SIG-M5 treated with dmso at 0.1 percent for 504 hours (cell line): ENCODE data around the gene TFAP2B.

ENCODE experiments used
- DNase-seq: peaks from one replicate; lab custom pipeline; 2025; ENCODE audit not compliant: unreplicated experiment; lab: John Stamatoyannopoulos, UW

TFAP2B gene

DNA sequence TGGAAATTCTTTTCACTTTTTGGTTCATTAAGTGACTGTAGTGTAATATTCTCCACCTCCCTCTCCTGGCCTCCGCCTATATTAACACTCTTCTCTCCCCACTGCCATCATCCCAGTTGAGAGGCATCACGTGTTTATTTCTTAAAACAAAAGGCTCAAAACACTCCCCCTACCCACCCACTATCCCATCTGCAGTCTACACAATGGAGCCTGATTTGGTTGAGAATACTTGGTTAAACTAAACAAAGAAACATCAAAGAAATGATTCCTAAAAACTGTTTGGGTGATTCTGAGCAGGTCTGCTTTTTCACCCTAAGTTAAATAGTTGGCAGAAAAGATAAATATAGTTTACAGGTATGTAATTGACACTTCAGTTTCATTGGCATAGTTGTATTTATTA is 5.9 kb downstream of the TFAP2B start:
- no peak for DNase-seq

DNA sequence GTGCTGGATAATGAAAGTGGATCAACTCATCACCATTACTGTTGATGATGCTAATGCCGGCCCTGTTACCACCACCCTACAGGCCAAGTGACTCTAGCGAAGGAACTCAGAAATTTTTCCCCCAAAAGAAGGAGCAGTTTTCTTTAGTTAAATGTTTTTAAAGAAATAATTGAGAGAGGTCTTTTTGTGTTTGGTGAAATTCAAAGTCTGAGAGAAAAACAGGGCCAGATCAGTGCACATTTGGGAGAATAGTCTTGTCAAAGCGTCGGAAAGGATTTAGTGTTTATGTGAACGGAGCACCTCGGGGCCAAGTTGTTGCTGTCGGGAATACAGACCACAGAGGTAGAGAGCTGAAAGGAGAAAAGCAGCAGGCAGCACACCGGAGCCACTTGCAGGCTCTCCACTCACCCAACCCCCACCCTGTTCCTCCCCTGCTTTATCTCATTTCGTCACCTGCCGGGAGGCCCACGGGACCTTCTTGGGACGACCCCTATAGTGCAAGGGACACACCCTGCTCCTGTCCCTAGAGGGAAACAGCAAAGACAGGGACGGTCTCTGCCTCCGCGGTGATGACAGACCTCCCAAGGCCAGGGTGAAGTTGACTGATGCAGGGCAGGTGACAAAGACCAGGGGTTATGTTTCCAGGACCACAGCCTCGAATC is 6.8 kb downstream of the TFAP2B start:
- no peak for DNase-seq

DNA sequence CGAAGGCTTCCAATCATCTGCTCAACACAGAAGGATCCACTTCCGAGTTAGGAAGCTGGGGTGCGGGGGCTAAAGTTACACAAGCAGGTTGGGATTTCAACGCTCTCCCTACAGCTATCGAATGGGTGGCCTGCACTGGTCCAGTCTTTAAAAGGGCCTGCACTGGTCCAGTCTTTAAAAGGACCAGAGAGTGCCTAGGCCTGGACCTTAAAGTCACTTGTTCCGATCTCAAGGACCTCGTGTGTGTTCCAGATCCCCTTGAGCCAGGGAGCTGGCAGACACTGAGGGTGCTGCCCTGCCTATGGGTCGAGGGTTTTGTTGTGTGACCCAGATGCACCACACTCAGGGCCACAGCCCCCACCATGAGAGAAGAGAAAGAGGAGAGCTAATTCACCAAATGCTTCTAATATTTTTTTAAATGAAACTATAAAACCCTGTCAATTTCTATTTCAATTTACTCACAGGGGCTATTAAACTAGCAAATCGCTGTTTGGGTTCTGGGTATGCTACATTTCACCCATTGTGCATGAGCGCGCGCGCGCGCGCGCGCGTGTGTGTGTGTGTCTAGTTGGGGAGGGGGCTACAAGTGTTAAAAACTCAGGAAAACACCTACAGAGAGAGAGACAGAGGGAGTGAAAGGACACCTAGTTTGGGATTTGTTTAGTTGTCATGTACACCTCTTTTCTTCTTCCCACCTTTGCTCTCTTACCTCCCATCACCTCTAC is 7.5 kb downstream of the TFAP2B start:
- DNase-seq, result no peak

DNA sequence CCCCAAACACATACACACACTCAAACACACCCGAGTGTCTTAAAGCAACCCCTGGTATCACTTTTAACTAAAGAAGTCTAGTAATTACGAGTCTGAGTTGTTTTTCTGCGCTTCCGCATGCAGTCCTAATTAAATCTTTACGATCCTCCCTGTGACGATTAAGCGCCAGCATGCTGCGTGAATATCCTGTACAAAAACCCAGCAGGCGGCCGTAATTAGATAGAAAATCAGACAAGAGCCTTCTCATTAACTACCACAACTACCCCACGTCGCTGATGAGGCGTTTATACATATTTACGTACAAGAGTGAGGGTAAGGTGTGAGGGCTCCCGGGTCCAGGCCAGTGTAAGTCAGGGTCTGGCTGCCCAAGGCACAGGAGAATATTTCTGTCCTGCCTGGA is 8.1 kb downstream of the TFAP2B start:
- DNase-seq, result no peak

DNA sequence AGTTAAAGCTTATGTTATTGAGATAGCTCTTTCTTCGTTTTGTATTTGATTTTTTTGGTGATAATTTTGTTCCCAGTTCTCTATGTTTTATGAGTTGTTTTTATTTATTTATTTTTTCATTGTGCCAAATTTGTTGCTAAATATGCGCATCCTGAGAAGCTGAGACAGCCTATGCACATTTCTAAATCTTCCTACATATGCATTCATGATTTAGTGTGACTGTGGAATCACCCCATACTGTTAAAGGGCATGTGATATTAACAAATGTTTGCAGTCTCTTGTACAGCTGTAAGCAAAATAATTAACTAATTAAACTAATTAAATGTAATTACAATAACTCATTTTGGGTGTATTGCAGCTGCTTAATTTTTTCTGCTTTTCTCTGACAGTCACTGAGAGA is 10.4 kb downstream of the TFAP2B start:
- DNase-seq, result no peak

DNA sequence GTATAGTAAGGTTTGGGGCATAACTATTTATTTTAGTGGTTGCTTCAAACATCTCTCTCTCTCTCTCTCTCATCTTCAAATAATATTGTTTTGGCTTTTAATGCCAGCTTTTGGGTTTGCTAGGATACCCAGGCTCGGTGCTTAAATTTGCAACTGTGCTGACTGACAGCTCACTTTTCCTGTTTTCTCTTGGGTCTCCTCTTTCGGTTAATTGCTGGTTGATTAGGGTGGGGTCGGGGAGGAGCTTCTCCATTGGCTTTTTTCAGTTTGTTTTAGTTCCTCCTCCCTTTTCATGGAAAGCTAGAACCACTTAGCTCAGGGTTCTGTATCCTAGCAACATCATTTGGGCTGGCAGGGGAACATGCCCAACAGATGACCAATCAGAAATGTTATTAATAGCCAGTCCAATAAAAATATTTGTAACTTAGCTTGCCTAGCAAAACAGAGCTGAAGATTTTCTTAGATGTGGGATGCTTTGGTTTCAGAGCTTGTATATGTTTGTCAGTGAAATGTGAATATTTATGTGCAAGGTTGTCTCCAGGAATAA is 11.3 kb downstream of the TFAP2B start:
- no peak for DNase-seq

DNA sequence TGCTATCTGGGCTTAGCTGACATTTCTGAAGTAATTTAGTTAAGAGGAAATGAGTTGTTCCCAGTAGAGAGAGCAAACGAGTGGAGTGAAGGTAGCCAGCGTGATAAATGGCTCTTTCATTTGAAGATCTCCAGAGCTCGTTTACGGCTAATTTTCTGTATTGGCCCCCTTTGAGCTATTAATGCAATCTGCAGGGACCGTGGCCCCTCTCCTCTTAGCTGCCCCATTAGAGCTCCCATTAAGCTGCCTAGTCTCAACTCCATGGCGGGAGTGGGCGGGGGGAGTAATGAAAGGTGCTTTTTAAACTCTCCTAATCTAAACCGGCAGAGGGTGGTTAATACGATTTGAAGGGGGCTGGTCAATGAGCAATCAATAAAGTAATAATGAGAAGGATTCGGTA is 12.5 kb downstream of the TFAP2B start:
- DNase-seq, result no peak

DNA sequence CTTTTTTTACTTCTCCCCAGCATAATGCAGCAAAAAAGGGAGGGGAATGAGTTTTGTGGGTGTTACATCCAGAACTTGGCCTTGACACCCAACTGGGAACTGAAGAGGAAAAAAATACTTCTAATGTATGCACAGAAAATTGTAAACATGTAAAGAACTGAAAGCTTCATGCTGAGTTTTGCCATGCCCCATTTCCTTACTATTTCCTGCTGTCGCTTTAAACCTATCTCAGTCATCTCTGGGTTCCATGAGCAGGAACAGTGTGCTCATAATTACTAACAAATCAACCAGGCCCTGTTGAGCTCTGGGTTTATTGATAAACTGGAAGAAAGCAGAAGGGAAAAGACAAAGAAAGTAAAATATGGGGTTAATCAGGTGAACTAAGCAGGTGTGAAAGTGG is 14.2 kb downstream of the TFAP2B start:
- no peak for DNase-seq

DNA sequence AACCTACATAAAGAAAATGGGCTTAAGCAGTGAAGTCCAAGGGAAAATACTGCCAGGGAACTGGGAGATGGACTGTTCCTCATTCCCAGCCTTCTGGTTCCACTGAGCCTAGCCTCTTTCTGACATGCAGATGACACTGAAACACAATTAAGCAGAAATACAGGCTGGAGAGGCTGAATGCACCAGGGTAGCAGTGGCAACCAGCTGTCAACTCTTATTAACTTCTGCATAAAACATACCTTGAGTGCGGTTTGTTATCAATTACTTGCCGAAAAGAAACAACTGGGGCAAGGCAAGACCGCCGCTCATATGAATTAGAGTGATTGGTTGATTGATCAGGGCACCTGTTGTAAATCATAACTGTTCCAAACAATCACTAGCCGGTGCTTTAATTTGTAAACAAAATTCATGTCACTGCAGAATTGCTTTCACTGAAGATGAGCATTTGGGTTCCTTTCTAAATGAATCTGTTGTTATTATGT is 16.3 kb downstream of the TFAP2B start:
- no peak for DNase-seq

DNA sequence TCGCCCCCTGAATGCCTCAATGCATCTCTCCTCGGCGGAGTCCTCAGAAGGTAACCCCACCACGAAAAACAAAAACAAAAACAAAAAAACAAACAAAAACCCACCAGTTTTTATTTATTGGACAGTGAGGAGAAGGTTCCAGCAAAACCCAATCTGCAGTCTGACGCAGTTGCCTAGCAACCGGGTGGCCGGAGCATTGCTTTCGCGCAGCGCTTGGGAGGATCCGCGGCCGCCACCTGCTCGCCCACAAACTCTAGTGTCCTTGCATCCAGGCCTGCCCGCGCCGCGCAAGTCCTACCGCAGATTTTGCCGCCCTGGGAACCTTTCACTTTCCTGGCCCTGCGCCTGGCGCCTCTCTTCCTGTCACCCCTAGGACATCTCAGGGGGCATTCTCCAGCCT is 17.6 kb downstream of the TFAP2B start:
- DNase-seq, result no peak

DNA sequence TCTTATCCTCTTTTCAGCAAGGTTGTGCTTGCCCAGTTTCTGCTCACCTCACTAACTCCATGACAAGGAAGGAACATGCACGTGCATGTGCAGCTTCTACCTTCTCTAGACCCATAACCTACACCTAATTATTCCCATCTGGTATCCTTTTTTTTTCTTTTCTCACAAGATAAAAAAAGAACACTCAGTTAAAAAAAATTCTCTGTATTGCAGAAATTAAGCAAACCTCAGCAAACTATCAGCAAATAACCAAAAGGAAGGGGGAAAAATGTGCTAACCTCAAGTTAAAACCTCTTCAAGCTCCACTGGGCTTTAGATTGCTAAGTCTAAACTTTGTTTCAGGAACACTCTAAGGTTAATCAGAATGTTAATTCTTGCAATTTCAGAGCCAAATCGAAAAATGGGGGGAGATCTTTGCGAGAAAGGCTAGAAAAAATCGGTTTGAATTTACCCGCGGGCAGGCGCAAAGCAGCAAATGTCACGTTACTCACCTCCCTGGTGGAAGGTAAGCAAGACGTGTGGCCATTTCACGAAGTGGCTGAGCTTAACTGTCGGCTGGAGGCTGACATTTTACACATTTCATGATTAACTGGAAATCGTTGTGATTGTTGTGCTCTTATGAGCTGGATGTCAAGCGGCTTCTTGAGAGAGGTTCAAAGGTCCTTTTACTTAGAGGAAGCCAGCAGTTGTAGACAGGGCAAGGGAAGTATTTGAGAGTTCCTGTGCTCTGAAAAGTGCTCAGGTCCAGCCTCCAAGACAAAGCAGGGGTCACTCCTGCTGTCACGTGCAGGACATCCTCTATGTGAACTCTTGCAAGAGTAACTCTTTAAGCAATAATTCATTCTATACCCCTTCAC is 19.1 kb downstream of the TFAP2B start:
- DNase-seq, result no peak

DNA sequence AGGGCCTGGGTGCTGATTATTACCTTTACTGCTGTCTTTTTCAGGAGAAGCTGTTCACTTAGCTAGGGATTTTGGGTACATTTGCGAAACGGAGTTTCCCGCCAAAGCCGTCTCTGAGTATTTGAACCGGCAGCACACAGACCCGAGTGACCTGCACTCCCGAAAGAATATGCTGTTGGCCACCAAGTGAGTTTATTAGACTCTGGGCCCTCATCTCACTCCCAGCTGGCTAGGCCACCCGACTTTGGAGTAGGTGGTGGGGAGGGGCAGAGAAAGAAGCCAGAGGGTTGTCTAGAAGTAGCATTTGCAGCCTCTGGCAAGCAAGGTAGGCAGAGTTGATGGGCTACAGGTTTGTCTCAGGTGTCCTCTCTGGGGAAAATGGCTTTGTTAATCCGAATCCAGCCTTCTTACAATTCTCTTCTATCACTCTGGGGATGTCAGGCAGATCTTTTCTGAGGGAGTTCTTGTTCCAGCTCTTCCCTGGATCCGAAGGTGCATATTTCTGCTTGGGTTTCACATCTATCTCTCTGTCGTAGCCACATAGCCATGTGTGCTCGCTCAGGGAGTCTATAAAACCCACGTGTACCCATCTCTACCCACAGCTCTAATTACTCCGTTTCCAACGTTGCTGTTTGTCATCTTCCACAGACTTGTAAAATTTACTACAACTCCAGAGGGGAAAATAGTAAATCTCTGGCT is 21.6 kb downstream of the TFAP2B start:
- DNase-seq, result no peak

DNA sequence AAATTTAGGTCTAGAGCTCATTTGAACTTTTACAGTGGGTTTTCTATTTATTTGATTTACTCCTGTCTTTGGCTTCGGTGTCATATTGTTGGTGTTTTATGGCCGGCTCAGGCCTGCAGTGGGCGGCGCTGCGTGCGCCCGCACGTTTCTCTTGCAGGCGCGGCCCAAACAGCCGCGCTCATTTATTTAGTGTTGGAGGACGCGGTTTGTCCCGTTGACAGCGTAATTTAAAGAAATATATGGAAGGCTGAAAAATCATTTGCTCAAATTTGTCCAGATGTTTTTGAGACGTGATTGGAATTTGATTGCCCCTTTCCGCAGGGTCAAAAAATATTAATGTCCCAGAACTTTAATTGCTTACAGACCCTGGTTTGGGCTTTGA is 22.1 kb downstream of the TFAP2B start:
- no peak for DNase-seq

DNA sequence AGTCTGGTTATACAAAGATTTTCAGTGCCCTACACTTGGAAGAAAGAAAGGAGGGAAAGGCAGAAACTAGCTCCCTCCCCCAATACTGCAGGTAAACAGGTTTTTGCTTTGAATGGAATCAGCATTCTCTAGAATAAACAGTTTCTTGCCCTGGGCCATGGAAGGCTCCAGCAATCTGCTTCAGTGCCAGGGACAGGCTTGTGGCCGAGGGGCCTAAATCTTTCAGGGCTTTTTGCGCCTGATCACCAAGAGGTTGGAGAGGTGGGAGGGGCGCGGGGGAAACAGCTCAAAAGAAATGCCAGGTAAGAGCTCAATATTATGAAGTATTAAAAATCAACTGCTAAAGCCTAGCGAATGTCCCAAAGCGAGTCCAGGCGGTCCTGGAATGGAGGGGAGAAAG is 23.8 kb downstream of the TFAP2B start:
- no peak for DNase-seq

DNA sequence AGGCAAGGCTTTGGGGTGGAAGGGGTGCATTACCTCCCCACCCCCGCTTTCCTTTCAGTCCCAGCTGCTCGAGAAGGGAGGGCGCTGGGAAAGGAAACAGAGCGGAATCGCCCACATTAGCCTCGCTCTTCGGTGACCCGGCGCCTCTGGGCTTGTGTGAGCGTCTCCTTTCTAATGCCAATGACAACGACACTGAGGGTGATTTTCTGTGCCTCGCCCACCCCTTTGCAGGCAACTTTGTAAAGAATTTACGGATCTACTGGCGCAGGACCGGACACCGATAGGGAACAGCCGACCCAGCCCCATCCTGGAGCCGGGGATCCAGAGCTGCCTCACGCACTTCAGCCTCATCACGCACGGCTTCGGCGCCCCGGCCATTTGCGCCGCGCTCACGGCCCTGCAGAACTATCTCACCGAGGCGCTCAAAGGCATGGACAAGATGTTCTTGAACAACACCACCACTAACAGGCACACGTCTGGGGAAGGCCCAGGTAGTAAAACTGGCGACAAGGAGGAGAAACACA is 24.3 kb downstream of the TFAP2B start:
- no peak for DNase-seq

DNA sequence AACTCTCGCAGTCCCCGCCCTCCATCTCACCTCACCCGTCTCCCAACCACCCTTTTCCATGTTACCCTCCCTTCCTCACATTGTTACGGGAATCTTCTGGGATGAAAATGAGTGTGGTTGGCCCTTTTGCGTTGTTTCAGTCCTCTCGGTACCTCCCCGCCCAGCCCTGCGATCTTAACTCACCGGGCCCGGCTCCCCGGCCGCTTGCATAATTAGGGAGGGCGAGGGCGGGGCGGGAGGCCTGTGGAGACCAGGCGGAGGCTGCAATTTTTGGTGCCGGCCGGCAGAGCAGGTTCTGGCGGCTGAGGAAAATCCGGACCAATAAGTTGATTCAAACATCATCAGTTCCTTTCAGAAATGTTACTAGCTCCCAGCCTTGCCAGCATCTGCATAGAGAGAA is 25.2 kb downstream of the TFAP2B start:
- DNase-seq, result no peak

DNA sequence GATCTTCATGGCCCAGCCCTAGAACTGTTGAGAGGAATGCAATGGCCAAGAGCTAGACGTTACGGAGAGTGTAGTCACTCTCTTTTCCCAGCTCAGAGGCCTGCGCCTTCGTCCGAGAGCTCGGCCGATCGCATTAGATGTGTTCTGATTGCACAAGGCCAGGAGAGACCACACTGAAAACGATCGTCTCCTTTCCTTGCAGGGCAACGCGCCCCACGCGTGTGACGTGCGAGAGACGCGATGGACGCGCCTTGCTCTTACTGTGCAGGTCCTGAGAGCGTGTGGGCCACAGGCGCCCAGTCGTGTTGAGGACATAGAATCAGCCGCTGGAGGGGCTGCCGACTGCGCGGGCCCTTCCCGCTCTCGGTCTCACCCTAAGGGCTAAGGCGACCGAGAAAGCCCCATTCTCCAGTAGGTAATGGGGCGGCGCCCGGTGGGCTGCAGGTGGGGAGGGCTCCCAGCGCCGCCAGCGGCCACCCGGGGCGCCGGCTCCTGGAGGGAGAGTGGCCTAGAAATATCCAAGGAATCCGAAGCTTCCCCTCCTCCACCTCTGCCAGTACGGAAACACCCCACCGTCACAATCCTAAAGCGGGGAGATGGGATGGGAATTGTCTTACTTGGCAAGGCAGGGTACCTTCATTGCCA is 26.9 kb downstream of the TFAP2B start:
- DNase-seq, result no peak

DNA sequence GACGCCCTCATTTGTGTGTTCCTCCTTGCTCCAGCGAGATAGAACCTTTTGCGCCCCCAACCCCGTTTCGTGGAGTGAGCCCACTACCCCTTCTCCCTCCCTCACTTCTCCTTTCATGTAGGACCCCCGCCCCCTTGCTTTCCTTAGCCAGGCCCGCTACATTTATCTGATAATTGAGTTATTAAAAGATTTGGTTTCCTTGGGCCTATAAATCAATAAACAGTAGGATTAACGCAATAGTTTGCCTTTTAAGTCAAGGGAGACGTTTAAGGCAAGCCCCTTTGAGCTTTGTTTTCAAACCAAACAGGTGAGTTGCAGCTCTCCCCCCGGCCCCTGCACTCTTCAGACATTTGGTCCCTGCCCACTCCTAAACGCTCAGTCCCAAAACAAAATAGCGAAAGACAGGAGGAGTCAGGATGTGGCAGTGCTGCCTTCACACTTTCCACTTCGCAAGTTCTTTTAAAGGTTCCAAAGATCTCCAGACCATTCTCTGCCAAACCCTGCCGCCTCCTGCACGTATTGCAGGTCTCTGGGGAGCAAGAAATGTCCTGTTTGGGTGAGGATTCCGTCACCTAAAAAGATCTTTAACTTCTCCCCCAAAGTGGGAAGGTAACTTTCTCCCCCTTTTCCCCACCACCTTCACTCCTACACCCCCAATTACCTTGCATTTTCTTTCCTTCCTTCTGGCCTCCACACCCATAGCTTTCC is 27.6 kb downstream of the TFAP2B start:
- DNase-seq, result no peak

DNA sequence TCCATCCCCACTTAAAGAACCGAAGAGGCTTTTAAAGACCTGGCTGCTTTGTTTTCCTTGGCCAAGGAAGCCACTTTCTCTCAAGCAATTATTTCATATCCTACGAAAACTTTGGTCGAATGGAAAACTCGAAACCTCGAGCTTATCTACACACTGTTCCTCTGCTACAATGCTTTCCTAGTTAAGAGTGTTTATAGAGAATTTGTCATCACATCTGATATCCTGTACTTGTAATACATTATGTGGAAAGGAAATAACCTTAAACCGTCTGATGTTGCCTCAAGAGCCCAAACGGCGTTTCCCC is 28.1 kb downstream of the TFAP2B start:
- DNase-seq, result no peak
